22Rv1 (cell line): ENCODE results near the gene GPR157.
"Not testable (repeated sequence)": the region's sequence is repeated elsewhere in the genome, so short reads cannot be mapped to it uniquely, and the experiment has no call there.

Experiments used
- H3K27ac ChIP-seq: fragments of 450-650 bp; 2 replicates; pipeline ENCODE4 v1.5.1; 2017
- CTCF ChIP-seq: fragments of 450-650 bp; IDR thresholded peaks from 2 replicates; pipeline ENCODE4 v1.5.1; 2017; ENCODE audit warnings: mild to moderate bottlenecking
- ZFX ChIP-seq: fragments of 450-650 bp; IDR thresholded peaks from 2 replicates; pipeline ENCODE4 v1.6.1; 2017; ENCODE audit warnings: antibody characterized with exemption, borderline replicate concordance

GPR157 gene

GRCh38 chr1:9165396-9165795 is 36.5 kb upstream of the GPR157 start:
- no peak for TF ChIP-seq ZFX
- TF ChIP-seq CTCF: no peak
- H3K27ac ChIP-seq: no peak overlapping the region

GRCh38 chr1:9164919-9165318 is 36.0 kb upstream of the GPR157 start:
- no peak for TF ChIP-seq CTCF
- no peak for TF ChIP-seq ZFX
- no peak overlapping the region for H3K27ac ChIP-seq

GRCh38 chr1:9164532-9164900 is 35.6 kb upstream of the GPR157 start:
- H3K27ac ChIP-seq: no peak overlapping the region
- no peak for TF ChIP-seq CTCF
- TF ChIP-seq ZFX: no peak

GRCh38 chr1:9161963-9162362 is 33.1 kb upstream of the GPR157 start:
- no peak overlapping the region for H3K27ac ChIP-seq
- TF ChIP-seq CTCF (no peak), ZFX (no peak)

GRCh38 chr1:9161342-9161741 is 32.4 kb upstream of the GPR157 start:
- H3K27ac ChIP-seq: no peak overlapping the region
- TF ChIP-seq ZFX (no peak), CTCF (no peak)

GRCh38 chr1:9160079-9160717 is 31.3 kb upstream of the GPR157 start:
- TF ChIP-seq ZFX: no peak
- H3K27ac ChIP-seq: no peak overlapping the region

GRCh38 chr1:9155879-9156278 is 27.0 kb upstream of the GPR157 start:
- H3K27ac ChIP-seq: no peak overlapping the region
- TF ChIP-seq ZFX (no peak), CTCF (no peak)

- not testable (repeated sequence) for H3K27ac ChIP-seq
These were observed 26.5 kb upstream of the GPR157 start for GRCh38 chr1:9155405-9155804.
